VCaP (cell line): Measurements from ENCODE around the gene STAT5A.
"Not testable (repeated sequence)": the region's sequence is repeated elsewhere in the genome, so short reads cannot be mapped to it uniquely, and the experiment has no call there.

Source experiments
- H3K27ac ChIP-seq: fragments of 450-650 bp; 2 replicates; pipeline ENCODE4 v1.5.1; 2017
- CTCF ChIP-seq: fragments of 450-650 bp; conservative IDR thresholded peaks from 2 replicates; pipeline ENCODE4 v1.5.1; 2017; ENCODE audit warnings: mild to moderate bottlenecking, moderate library complexity

STAT5A gene

DNA sequence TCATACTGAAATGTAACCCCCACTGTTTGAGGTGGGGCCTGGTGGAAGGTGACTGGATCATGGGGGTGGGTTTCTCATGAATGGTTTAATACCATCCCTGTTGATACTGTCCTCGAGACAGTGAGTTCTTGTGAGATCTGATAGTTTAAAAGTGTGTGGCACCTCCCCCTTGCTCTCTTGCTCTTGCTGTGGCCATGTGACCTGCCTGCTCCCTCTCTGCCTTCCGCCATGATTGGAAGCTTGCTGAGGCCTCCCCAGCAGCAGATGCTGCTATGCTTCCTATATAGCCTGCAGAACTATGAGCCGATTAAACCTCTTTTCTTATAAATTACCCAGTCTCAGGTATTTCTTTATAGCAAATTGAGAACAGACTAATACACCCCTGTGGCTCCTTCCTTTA lies 59.3 kb downstream of the STAT5A start:
- TF ChIP-seq CTCF: no peak
- peak overlapping the region; percentile 55 for H3K27ac ChIP-seq

- peak overlapping the region; percentile 55 for H3K27ac ChIP-seq
- TF ChIP-seq CTCF: no peak
Measured at GRCh38 chr17:42348104-42348503, 59.8 kb downstream of the STAT5A start.

- no peak for TF ChIP-seq CTCF
- no peak overlapping the region for H3K27ac ChIP-seq
Measured at GRCh38 chr17:42354956-42355843, 66.9 kb downstream of the STAT5A start.

DNA sequence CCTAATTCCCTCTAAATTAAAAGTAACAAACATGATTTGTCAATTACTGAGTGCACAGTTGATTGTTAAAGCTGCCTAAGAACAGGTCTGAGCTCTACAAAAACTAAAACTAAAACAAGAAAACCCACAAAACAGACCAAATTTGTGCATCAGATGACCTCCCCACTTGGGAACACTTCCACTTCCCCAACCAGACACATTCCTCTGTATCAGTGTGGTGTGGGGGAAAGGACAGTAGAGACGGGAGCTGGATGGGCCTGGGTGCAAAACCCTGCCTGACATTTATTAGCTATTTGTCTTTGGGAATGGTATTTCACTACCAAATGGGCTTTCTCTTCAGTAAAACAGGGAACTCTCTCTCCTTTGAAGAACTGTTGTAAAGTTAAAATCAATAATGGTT lies 70.1 kb downstream of the STAT5A start:
- no peak overlapping the region for H3K27ac ChIP-seq
- no peak for TF ChIP-seq CTCF

DNA sequence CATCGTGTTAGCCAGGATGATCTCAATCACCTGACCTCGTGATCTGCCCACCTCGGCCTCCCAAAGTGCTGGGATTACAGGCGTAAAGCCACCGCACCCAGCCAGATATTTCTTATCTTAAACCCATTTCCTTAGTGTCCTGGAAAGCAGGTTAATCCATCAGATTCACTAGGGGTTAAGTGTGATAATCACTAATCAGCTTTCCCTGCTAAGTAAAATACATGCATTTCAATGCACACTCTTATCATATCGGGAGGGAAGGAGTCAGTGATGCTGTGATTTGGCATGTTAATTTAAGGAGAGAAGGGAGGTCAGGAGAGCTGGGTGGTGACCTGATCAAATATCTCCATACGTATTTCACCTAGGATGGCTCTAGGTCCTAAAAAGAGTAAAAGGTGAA lies 70.8 kb downstream of the STAT5A start:
- no peak for TF ChIP-seq CTCF
- H3K27ac ChIP-seq: no peak overlapping the region

- H3K27ac ChIP-seq: not testable (repeated sequence)
Measured at GRCh38 chr17:42360388-42360787, 72.1 kb downstream of the STAT5A start.
